Thoracic aorta (tissue), 2 donors: ENCODE data around the gene NEK7. TPM values are rescaled to one million over a fixed set of nuclear protein-coding genes. Genes with fewer than 3 reads are reported as not detected.
A peak's percentile ranks its signal among the peaks of the same experiment; 100 is the strongest.

ENCODE experiments used
- ATAC-seq: fragments of 150-250 bp; one replicate; pipeline ENCODE4 v1.8.0; 2017; ENCODE audit warnings: low read depth; ENCODE audit not compliant: insufficient number of reproducible peaks, low FRiP score
- DNase-seq: peaks from one replicate; pipeline ENCODE4 v3.0.0-alpha.2; 2020; ENCODE audit warnings: low spot score
- H3K27ac ChIP-seq, 2 donors: fragments of 200-600 bp; sonication (generic); 1 replicate in 1 of 2; 2 replicates in 1 of 2; pipeline ENCODE4 v1.5.1; 2016; ENCODE audit warnings: mild to moderate bottlenecking in 2 of 2, moderate library complexity in 2 of 2
- H3K27me3 ChIP-seq: fragments of 200-600 bp; sonication (generic); replicated peaks from 2 replicates; pipeline ENCODE4 v1.6.0; 2016; ENCODE audit warnings: mild to moderate bottlenecking; ENCODE audit not compliant: insufficient read depth
- H3K36me3 ChIP-seq: fragments of 200-600 bp; sonication (generic); one replicate; pipeline ENCODE4 v1.5.1; 2016
- H3K4me1 ChIP-seq, 2 donors: fragments of 200-600 bp; sonication (generic); 1 replicate in 1 of 2; 2 replicates in 1 of 2; pipeline versions ENCODE4 v1.5.1 to v1.6.0; 2016; ENCODE audit warnings: low read depth in 2 of 2, mild to moderate bottlenecking in 1 of 2; ENCODE audit not compliant: control insufficient read depth in 1 of 2
- H3K4me3 ChIP-seq: fragments of 200-600 bp; sonication (generic); 2 replicates; pipeline ENCODE4 v1.5.1; 2016; ENCODE audit warnings: mild to moderate bottlenecking
- H3K9me3 ChIP-seq: fragments of 200-600 bp; sonication (generic); 2 replicates; pipeline ENCODE4 v1.5.1; 2016
- CTCF ChIP-seq: fragments of 200-600 bp; sonication (generic); IDR thresholded peaks from one replicate; pipeline ENCODE4 v1.5.1; 2019; ENCODE audit warnings: antibody characterized with exemption
- total RNA-seq, 2 donors: library from RNA; depleted of rRNA; stranded (reverse); fragments of >200 nt; gene quantifications; one replicate each; pipeline versions ENCODE4 v1.1.0 to v1.2.3, GENCODE V29; 2016

Gene NEK7
- total RNA-seq, 2 donors from 2014 or later, result 118 to 155 TPM

GRCh38 chr1:198228925-198229324 lies 72.1 kb downstream of the NEK7 start:
- H3K27ac ChIP-seq, result no peak overlapping the region
- no peak overlapping the region for H3K4me3 ChIP-seq
- ATAC-seq (no peak), DNase-seq (no peak)
- peaks cover under 1 to 2% of the 10 kb centered on the region in 2 donors for H3K4me1 ChIP-seq
- no peaks in the 10 kb centered on the region for H3K36me3 ChIP-seq
- H3K9me3 ChIP-seq, result no peaks in the 10 kb centered on the region
- no peaks in the 10 kb centered on the region for H3K27me3 ChIP-seq
- no peak for TF ChIP-seq CTCF

GRCh38 chr1:198231779-198232178 lies 75.0 kb downstream of the NEK7 start:
- ATAC-seq, result no peak
- Histone ChIP-seq H3K9me3 (no peaks in the 10 kb centered on the region), H3K36me3 (no peaks in the 10 kb centered on the region), H3K27ac (no peak overlapping the region), H3K4me1 (peaks cover 7 to 10% of the 10 kb centered on the region in 2 donors), H3K4me3 (no peak overlapping the region), H3K27me3 (no peaks in the 10 kb centered on the region)
- no peak for DNase-seq
- no peak for TF ChIP-seq CTCF

- no peak for DNase-seq
Observed at GRCh38 chr1:198232378-198232777, 75.6 kb downstream of the NEK7 start.

GRCh38 chr1:198232940-198233675 lies 76.3 kb downstream of the NEK7 start:
- no peaks in the 10 kb centered on the region for H3K27me3 ChIP-seq
- no peak overlapping the region for H3K4me3 ChIP-seq
- no peak overlapping the region for H3K27ac ChIP-seq
- H3K4me1 ChIP-seq, result peaks cover 7 to 10% of the 10 kb centered on the region in 2 donors
- ATAC-seq, result no peak
- no peak for TF ChIP-seq CTCF
- DNase-seq, result no peak
- H3K9me3 ChIP-seq, result no peaks in the 10 kb centered on the region
- no peaks in the 10 kb centered on the region for H3K36me3 ChIP-seq

More at GRCh38 chr1:198232378-198232777, 75.6 kb downstream of the NEK7 start:
- no peaks in the 10 kb centered on the region for H3K9me3 ChIP-seq
- no peak for ATAC-seq
- TF ChIP-seq CTCF, result no peak
- no peaks in the 10 kb centered on the region for H3K36me3 ChIP-seq
- H3K4me1 ChIP-seq, result peaks cover 7 to 10% of the 10 kb centered on the region in 2 donors
- no peak overlapping the region for H3K27ac ChIP-seq
- H3K27me3 ChIP-seq, result no peaks in the 10 kb centered on the region
- H3K4me3 ChIP-seq, result no peak overlapping the region

GRCh38 chr1:198234520-198235251 lies 77.9 kb downstream of the NEK7 start:
- Histone ChIP-seq H3K4me3 (peak overlapping the region; percentile 45), H3K27ac (no peak overlapping the region), H3K9me3 (no peaks in the 10 kb centered on the region), H3K4me1 (peaks cover 7 to 10% of the 10 kb centered on the region in 2 donors), H3K36me3 (no peaks in the 10 kb centered on the region), H3K27me3 (no peaks in the 10 kb centered on the region)
- ATAC-seq (no peak), DNase-seq (no peak)
- no peak for TF ChIP-seq CTCF
